ENCODE measurements around the gene EIF2AK3.
"Not testable (repeated sequence)": the region's sequence is repeated elsewhere in the genome, so short reads cannot be mapped to it uniquely, and the experiment has no call there.

Gene EIF2AK3

DNA sequence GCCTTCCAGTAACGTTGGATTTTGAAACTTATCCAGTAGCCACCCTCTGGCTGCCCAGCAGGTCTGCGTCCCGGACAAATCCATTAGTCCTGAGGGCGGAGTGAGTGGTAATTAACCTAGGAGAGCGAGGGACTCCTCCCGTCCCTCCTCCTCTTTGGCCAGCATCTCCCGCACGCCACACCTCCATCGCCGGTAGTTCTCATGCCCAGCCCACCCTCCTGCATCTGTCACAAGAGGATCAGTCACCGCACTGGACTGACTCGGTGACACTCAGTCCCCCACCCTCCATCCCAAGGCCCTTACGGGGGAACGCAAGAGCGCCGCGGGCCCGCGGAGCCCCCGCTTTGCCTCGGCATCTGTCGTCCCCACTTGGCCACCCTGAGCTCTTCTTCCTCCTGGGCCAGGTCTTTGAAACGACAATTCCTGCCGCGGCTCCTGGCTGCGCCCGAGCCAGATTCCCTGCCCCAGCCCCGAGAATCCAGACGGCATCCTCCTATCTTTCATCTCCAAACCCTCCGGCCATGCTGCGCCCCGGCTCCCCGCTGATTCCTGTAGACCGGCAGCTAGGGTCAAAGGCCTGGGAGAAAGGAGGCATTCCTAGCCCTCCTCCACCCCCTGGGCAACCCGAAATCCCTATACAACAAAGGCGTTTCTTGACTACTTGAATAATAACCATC lies 77.5 kb downstream of the EIF2AK3 start:
- H3K4me3 ChIP-seq (ENCODE audit: low read length) = peak overlapping the region; percentile 34
- no peak for DNase-seq (ENCODE audit: low read depth)
- TF ChIP-seq, protein P1, sequence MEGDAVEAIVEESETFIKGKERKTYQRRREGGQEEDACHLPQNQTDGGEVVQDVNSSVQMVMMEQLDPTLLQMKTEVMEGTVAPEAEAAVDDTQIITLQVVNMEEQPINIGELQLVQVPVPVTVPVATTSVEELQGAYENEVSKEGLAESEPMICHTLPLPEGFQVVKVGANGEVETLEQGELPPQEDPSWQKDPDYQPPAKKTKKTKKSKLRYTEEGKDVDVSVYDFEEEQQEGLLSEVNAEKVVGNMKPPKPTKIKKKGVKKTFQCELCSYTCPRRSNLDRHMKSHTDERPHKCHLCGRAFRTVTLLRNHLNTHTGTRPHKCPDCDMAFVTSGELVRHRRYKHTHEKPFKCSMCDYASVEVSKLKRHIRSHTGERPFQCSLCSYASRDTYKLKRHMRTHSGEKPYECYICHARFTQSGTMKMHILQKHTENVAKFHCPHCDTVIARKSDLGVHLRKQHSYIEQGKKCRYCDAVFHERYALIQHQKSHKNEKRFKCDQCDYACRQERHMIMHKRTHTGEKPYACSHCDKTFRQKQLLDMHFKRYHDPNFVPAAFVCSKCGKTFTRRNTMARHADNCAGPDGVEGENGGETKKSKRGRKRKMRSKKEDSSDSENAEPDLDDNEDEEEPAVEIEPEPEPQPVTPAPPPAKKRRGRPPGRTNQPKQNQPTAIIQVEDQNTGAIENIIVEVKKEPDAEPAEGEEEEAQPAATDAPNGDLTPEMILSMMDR (conservative IDR thresholded peaks at IDR 0.05; ENCODE audit: low read length) = no peak

DNA sequence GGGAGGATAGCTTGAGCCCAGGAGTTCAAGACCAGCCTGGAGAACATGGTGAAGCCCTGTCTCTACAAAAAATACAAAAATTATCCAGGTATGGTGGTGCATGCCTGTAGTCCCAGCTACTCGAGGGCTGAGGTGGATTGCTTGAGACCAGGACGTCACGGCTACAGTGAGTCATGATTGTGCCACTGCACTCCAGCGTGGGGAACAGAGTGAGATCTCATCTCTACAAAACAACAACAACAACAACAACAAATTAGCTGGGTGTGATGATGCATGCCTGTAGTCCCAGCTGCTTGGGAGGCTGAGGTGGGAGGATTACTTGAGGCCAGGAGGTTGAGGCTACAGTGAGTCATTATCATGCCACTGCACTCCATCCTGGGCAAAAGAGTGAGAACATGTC lies 81.0 kb downstream of the EIF2AK3 start:
- DNase-seq (ENCODE audit: low read depth) = not testable (repeated sequence)

DNA sequence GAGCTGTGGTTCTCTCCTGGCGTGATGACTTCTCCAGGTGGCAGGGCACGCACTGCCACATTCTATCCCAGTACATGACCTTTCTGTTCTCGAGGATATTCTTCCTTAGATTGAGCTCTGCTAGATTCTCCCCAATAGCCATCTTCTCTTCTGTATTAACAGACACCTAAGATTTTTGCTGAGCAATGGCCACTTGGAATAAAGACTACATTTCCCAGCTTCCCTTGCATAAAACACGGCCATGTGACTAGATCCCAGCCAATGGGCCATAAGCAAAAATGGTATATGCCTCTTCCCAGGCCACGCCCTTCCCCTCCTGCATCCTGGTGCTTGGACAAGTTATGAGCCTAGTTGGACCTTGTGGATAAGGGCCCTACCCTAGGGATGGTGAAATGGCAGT lies 82.1 kb downstream of the EIF2AK3 start:
- H3K4me3 ChIP-seq (ENCODE audit: low read length) = no peak overlapping the region
- TF ChIP-seq, protein P1 (conservative IDR thresholded peaks at IDR 0.05; ENCODE audit: low read length) = no peak
- peak; percentile 11 for DNase-seq (ENCODE audit: low read depth)

More for the DNA sequence above, 81.0 kb downstream of the EIF2AK3 start:
- not testable (repeated sequence) for H3K4me3 ChIP-seq (ENCODE audit: low read length)

DNA sequence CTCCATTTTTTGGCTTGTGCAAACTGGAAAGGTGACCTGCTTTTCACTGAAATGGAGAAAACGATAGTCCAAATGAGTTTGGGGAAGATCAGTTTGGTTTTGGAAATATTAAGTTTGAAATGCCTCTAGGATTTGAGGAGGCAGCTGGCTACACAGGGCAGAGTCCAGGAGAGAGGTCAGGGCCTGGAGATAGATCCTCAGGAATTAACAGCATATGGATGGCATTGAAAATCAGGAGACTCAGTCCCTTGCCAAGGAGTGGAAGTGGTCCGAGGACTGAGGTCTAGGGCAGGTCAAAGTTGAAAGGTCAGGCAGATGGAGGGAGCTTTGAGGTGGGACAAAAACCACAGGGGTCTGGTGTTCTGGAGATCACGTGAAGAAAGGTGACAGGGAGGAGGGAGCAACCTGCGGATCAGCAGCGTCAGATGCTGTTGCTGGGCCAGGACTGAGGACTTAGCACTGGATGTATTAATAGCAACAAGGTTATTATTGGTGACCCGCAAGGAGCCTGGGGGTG lies 83.7 kb downstream of the EIF2AK3 start:
- TF ChIP-seq, protein P1 (conservative IDR thresholded peaks at IDR 0.05; ENCODE audit: low read length) = no peak
- no peak for DNase-seq (ENCODE audit: low read depth)
- H3K4me3 ChIP-seq (ENCODE audit: low read length) = no peak overlapping the region

DNA sequence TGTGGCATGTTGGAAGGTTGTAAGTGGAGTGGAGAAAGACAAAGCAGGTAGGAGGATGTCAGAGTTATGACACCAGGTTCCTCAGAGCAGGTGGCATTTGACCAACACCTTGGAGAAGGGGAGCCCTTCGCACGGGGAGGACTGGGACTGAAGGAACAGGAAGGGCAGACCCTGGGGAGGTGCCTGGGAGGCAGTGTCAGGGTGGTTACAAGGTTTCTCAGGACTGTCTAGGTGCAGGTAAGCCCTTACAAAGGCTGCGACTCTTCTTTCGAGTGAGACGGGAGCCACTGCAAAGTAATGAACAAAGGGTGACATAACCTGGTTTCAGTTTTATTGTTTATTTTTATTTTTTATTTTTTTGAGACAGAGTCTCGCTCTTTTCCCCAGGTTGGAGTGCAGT lies 84.6 kb downstream of the EIF2AK3 start:
- no peak for DNase-seq (ENCODE audit: low read depth)
- H3K4me3 ChIP-seq (ENCODE audit: low read length) = no peak overlapping the region
- TF ChIP-seq, protein P1 (conservative IDR thresholded peaks at IDR 0.05; ENCODE audit: low read length) = no peak

DNA sequence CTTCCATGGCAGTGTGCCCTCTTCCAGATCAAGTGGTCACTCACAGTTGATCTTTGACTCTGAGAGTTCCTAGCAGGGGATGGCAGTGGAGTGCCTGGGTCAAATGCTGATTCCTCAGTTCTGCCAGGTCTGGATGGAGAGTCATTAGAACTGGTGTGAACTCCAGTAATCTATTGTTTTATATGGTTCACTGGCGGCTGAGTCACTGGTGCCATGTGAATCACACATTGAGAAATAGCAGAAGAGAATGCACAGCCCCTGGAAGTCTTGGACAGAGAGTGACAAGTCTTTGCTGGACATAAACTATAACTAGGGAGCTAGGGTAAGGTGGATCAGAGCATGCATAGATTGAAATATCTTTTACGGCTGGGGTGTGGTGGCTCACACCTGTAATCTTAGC lies 86.9 kb downstream of the EIF2AK3 start:
- DNase-seq (ENCODE audit: low read depth) = peak; percentile 51
- TF ChIP-seq, protein P1 (conservative IDR thresholded peaks at IDR 0.05; ENCODE audit: low read length) = no peak
- H3K4me3 ChIP-seq (ENCODE audit: low read length) = no peak overlapping the region

DNA sequence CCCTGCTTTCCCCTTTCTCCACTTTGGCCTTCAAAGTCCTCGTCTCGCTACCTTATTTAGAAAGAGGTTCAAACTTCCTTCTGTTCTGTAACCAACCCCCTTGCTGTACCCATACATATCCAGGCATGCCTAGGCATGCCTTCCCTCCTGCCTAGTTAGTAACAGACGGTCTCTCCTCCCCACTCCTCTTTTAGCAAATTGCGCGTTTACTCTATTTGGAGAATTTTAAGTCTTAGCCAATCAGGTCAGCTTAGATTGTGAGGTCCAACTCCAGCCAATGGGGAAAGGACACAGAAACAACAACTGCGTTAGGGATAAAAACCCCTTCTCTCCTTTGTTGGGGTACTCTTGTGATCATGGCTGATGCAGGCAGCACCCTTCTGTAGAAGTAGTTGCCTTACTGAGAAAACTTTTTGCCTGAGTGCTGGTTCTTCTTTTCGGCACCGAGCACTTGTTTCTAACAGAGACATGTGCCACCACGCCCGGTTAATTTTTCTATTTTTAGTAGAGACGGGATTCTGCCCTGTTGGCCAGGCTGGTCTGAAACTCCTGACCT lies 88.8 kb downstream of the EIF2AK3 start:
- TF ChIP-seq, protein P1 (conservative IDR thresholded peaks at IDR 0.05; ENCODE audit: low read length) = no peak
- no peak for DNase-seq (ENCODE audit: low read depth)

More for the DNA sequence above, 88.8 kb downstream of the EIF2AK3 start:
- no peak overlapping the region for H3K4me3 ChIP-seq (ENCODE audit: low read length)
